Adipocyte (in vitro differentiated cells): ENCODE measurements around the gene EMILIN1.

ENCODE experiments used
- DNase-seq: peaks from one replicate; pipeline ENCODE4 v3.0.0-alpha.2; 2015; ENCODE audit warnings: low read depth
- H3K27me3 ChIP-seq: replicated peaks from 2 replicates; pipeline ENCODE4 v1.7.0; 2013; ENCODE audit warnings: mild to moderate bottlenecking, low read length, moderate library complexity; ENCODE audit not compliant: control insufficient read depth, insufficient read depth
- H3K36me3 ChIP-seq: 2 replicates; pipeline ENCODE4 v1.7.0; 2013; ENCODE audit warnings: low read length, mild to moderate bottlenecking, moderate library complexity; ENCODE audit not compliant: control insufficient read depth, insufficient read depth, severe bottlenecking
- H3K4me1 ChIP-seq: 2 replicates; pipeline ENCODE4 v1.7.0; 2013; ENCODE audit warnings: mild to moderate bottlenecking, low read length, moderate library complexity; ENCODE audit not compliant: control insufficient read depth, insufficient read depth
- H3K4me3 ChIP-seq: 2 replicates; pipeline ENCODE4 v1.7.0; 2013; ENCODE audit warnings: mild to moderate bottlenecking, low read length, moderate library complexity
- H3K9ac ChIP-seq: 2 replicates; pipeline ENCODE4 v1.7.0; 2013; ENCODE audit warnings: mild to moderate bottlenecking, low read length, moderate library complexity
- H3K9me3 ChIP-seq: 2 replicates; pipeline ENCODE4 v1.7.0; 2013; ENCODE audit warnings: mild to moderate bottlenecking, low read length, moderate library complexity; ENCODE audit not compliant: control insufficient read depth

Gene EMILIN1

GRCh38 chr2:27042159-27042661 lies 36.2 kb upstream of the EMILIN1 start:
- H3K9me3 ChIP-seq = no peaks in the 10 kb centered on the region
- no peaks in the 10 kb centered on the region for H3K4me1 ChIP-seq
- no peaks in the 10 kb centered on the region for H3K27me3 ChIP-seq
- DNase-seq = peak; percentile 18
- no peak overlapping the region for H3K4me3 ChIP-seq
- no peak overlapping the region for H3K9ac ChIP-seq
- peaks cover 56% of the 10 kb centered on the region for H3K36me3 ChIP-seq

DNA sequence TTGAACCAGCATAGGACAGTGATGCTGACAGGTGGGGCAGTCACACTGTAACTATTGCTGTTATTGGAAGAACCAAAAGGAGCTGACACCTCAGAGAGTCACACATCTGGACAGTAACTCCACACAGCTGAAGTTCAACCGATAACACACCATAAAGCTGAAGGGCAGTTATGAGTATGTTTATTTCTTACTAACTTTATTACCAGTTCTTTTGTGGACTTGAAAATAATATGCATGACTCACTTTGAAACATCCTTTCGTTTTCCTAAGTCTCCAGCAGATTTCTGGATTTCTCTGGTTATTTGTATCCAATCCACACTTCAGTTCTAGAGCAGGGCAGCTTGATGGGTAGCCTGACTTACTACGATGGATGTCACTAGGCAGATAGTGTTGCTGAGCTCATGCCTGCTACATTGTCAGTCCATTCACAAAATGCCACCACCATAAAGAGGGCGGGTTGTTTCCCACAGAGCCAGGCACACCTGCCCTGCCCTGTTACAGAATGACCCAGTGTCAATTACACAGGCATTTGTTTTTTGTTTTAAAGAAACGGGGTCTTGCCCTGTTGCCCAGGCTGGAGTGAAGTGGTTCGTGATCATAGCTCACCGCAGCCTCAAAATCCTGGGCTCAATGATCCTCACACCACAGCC lies 35.3 kb upstream of the EMILIN1 start:
- Histone ChIP-seq H3K9me3 (no peaks in the 10 kb centered on the region), H3K27me3 (no peaks in the 10 kb centered on the region), H3K4me3 (no peak overlapping the region), H3K4me1 (no peaks in the 10 kb centered on the region), H3K9ac (no peak overlapping the region), H3K36me3 (peaks cover 47% of the 10 kb centered on the region)
- no peak for DNase-seq

- H3K9me3 ChIP-seq = no peaks in the 10 kb centered on the region
- DNase-seq = no peak
- peak overlapping the region; percentile 92 for H3K4me3 ChIP-seq
- H3K36me3 ChIP-seq = peaks cover 9% of the 10 kb centered on the region
- H3K27me3 ChIP-seq = no peaks in the 10 kb centered on the region
- peak overlapping the region; percentile 79 for H3K9ac ChIP-seq
- peaks cover 6% of the 10 kb centered on the region for H3K4me1 ChIP-seq
These were observed 28.8 kb upstream of the EMILIN1 start for GRCh38 chr2:27049422-27050280.

DNA sequence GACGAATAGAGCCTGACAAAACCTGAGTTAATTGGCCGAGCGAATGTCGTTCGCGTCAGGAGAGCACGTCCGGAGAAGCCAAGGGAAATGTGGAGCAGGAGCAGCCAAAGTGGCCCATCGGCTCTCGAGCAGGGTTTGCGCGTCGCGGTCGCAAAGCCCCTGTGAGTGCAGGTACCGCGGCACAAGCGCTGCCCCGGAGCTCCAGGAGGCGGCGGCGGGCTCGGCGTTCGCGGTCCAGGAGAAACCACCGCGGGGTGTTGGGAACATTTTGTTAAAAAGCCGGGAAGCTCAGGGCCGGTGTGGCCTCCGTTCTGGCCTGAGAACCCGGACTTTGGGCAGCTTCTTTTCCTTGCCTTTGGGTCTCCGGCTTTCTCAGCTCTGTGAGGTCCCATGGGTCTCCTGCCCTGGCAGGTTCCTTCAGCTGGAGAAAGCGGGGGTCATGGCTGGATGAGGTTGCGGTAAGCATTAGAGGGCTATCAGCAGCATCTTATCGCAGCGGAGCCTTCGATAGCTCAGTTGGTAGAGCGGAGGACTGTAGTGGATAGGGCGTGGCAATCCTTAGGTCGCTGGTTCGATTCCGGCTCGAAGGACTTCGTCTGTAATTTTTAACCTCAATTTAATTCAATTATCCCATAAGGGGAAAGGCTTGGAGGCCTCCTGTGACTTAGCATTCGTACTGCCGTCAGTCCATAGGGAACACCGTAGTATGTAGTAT lies 28.0 kb upstream of the EMILIN1 start:
- Histone ChIP-seq H3K9me3 (no peaks in the 10 kb centered on the region), H3K4me1 (peaks cover 6% of the 10 kb centered on the region), H3K4me3 (peak overlapping the region; percentile 92), H3K9ac (peak overlapping the region; percentile 90), H3K36me3 (peaks cover 17% of the 10 kb centered on the region), H3K27me3 (no peaks in the 10 kb centered on the region)
- DNase-seq = peak; percentile 96

DNA sequence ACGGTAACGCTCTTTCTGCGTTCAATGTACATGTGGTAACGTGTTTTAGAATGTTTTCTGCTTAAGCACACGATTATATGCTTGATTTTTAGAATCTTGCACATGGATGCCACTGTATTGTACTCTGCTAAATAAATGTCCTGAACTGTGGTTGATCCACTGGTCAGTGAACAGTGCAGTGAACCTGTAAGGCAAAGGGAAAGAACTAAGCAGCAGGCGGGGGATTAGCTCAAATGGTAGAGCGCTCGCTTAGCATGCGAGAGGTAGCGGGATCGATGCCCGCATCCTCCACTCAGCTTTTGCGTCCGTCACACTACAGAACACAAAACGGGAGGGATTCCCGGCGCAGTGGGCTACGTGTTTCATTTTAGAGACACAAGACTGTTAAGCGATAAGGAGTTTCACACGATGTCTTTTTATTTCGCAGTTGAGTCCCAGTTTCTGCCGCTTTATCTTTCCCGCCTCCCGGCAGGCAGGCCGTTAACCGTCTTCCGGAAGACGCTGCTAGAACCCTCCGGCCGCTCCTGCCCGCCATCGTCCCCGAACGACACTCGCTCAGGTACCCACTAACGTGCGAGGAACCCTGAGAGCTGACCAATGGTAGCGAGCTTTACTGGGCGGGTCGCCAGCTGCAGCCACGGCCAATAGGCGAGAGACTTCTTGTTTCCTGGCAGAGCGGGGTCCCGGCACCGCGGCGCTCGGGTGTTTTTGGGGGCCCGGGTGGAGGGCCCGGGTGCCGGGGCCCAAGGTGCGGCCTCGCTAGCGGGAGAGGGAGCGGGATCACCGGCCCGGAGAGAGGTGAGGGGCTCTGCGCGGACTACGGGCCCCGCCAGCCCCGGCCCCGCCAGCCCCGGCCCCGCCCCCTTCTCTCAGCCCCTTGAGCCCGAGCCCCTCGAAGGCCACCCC lies 27.2 kb upstream of the EMILIN1 start, which contains the start of gene AGBL5:
TSS of gene AGBL5 (plus strand) at position 673 of the 906 bp plus-strand sequence. CDS start 1,291 bp downstream, outside the sequence.
- peak within 1 kb of the TSS; percentile 92 for H3K4me3 ChIP-seq
- peaks cover 25% of the 10 kb centered on the region for H3K36me3 ChIP-seq
- no peaks in the 10 kb centered on the region for H3K27me3 ChIP-seq
- DNase-seq = peak; percentile 96
- peak within 1 kb of the TSS; percentile 90 for H3K9ac ChIP-seq
- H3K9me3 ChIP-seq = no peaks in the 10 kb centered on the region
- peaks cover 6% of the 10 kb centered on the region for H3K4me1 ChIP-seq

DNA sequence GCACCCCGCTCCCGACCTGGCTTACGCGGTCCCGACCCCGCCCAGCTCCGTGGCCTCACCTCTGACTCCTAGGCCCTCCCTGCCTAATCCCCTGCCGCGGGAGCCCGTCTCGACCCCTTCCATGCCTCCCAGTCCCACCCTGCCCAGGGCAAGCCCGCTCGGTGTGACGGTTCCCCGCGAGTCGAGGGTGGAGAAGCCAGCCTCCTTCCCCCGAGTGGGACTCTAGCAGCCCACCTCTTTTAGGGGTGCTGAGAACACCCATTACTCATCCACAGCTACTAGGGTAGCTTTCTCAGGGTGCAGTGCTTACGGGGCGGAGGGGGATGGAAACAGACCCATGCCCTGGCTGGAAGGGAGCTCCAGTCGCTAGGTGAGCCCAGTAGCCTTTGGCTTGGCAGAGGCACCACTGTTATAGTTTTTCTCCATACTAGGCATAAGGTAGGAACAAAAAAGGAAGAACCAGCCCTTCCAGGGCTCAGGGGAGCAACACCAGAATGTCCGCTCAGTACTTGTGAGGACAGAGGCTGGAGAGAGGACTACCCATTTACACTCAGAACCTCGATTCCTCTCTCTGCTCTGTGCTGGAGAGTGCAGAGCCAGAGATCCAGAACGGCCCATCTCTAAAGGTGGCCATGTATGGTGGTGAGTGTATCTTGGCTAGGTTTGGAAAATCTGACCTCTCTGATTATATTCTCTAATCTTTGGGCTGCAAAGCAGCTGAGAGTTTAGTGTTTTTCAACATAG lies 26.3 kb upstream of the EMILIN1 start:
- no peaks in the 10 kb centered on the region for H3K27me3 ChIP-seq
- DNase-seq = peak; percentile 40
- peak overlapping the region; percentile 90 for H3K9ac ChIP-seq
- H3K9me3 ChIP-seq = no peaks in the 10 kb centered on the region
- peaks cover 32% of the 10 kb centered on the region for H3K36me3 ChIP-seq
- peak overlapping the region; percentile 92 for H3K4me3 ChIP-seq
- peaks cover 6% of the 10 kb centered on the region for H3K4me1 ChIP-seq

- Histone ChIP-seq H3K27me3 (no peaks in the 10 kb centered on the region), H3K4me3 (no peak overlapping the region), H3K4me1 (peaks cover 6% of the 10 kb centered on the region), H3K9me3 (no peaks in the 10 kb centered on the region), H3K36me3 (peaks cover 34% of the 10 kb centered on the region), H3K9ac (no peak overlapping the region)
- DNase-seq = no peak
These were observed 25.1 kb upstream of the EMILIN1 start for GRCh38 chr2:27053321-27053720.

GRCh38 chr2:27053776-27054175 lies 24.6 kb upstream of the EMILIN1 start:
- Histone ChIP-seq H3K36me3 (peaks cover 34% of the 10 kb centered on the region), H3K9ac (no peak overlapping the region)
- DNase-seq = no peak

DNA sequence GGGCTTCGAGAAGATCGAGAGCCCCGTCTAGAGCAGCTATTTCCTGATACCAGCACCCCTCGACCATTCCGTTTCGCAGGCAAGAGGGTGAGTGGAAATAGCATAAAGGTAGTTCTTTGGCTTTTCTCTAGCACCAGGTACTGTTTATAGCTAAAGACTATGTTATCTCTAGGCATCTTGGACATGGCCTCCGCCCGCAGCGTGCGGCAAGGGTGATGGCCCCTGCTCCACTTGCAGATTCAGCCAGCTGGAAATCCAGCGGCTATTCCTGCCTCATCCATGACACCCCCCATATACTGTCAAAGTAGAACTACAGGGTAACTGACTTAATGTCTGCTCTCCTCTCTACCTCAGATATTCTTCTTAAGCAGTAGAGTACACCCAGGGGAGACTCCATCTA lies 23.7 kb upstream of the EMILIN1 start:
- Histone ChIP-seq H3K36me3 (peaks cover 34% of the 10 kb centered on the region), H3K4me1 (peaks cover 7% of the 10 kb centered on the region), H3K9me3 (no peaks in the 10 kb centered on the region), H3K4me3 (no peak overlapping the region), H3K9ac (no peak overlapping the region), H3K27me3 (no peaks in the 10 kb centered on the region)
- no peak for DNase-seq

More at GRCh38 chr2:27053776-27054175, 24.6 kb upstream of the EMILIN1 start:
- Histone ChIP-seq H3K4me3 (no peak overlapping the region), H3K27me3 (no peaks in the 10 kb centered on the region), H3K4me1 (peaks cover 6% of the 10 kb centered on the region), H3K9me3 (no peaks in the 10 kb centered on the region)

GRCh38 chr2:27057184-27057583 lies 21.2 kb upstream of the EMILIN1 start:
- H3K9me3 ChIP-seq = no peaks in the 10 kb centered on the region
- no peak overlapping the region for H3K4me3 ChIP-seq
- DNase-seq = no peak
- no peak overlapping the region for H3K9ac ChIP-seq
- H3K27me3 ChIP-seq = no peaks in the 10 kb centered on the region
- H3K4me1 ChIP-seq = peaks cover 7% of the 10 kb centered on the region
- H3K36me3 ChIP-seq = peaks cover 34% of the 10 kb centered on the region
